HepG2 (cell line): ENCODE measurements around the gene DOCK4. TPM values are rescaled to one million over a fixed set of nuclear protein-coding genes. Genes with fewer than 3 reads are reported as not detected.

Experiments
- BATF2 ChIP-seq: sonication (generic); formaldehyde crosslinking; IDR thresholded peaks from 2 replicates; pipeline ENCODE4 v1.8.0; 2022; ENCODE audit warnings: mild to moderate bottlenecking, missing genetic modification reagents, moderate library complexity
- HHEX ChIP-seq: IDR thresholded peaks from 2 replicates; pipeline ENCODE4 v1.6.1; 2016; ENCODE audit warnings: control low read depth
- HMG20B ChIP-seq: conservative IDR thresholded peaks from 2 replicates; pipeline ENCODE4 v1.6.1; 2016; ENCODE audit warnings: missing genetic modification reagents, missing compliant biosample characterization
- MYNN ChIP-seq: sonication (generic); formaldehyde crosslinking; IDR thresholded peaks from 2 replicates; pipeline ENCODE4 v1.4.0; 2020; ENCODE audit warnings: mild to moderate bottlenecking, low read depth, missing genetic modification reagents
- NAIF1 ChIP-seq: sonication (generic); formaldehyde crosslinking; IDR thresholded peaks from 2 replicates; pipeline ENCODE4 v1.5.0; 2020; ENCODE audit warnings: mild to moderate bottlenecking, missing genetic modification reagents, borderline replicate concordance
- NFRKB ChIP-seq: fragments of 450-650 bp; IDR thresholded peaks from 2 replicates; pipeline ENCODE4 v1.6.1; 2017
- NFYC ChIP-seq: IDR thresholded peaks from 2 replicates; pipeline ENCODE4 v1.6.1; 2016; ENCODE audit warnings: missing genetic modification reagents, missing compliant biosample characterization
- NPAS2 ChIP-seq: sonication (generic); formaldehyde crosslinking; IDR thresholded peaks from 2 replicates; pipeline ENCODE4 v1.8.0; 2022; ENCODE audit warnings: mild to moderate bottlenecking, missing genetic modification reagents, borderline replicate concordance
- PBX3 ChIP-seq: sonication (generic); formaldehyde crosslinking; IDR thresholded peaks from 2 replicates; pipeline ENCODE4 v1.8.1; 2023; ENCODE audit warnings: missing genetic modification reagents, inconsistent platforms, borderline replicate concordance
- PHF20 ChIP-seq: sonication (generic); formaldehyde crosslinking; IDR thresholded peaks from 2 replicates; pipeline ENCODE4 v1.5.0; 2020; ENCODE audit warnings: mild to moderate bottlenecking, missing genetic modification reagents
- RORA ChIP-seq: sonication (generic); formaldehyde crosslinking; IDR thresholded peaks from 2 replicates; pipeline ENCODE4 v1.5.0; 2020; ENCODE audit warnings: mild to moderate bottlenecking, missing genetic modification reagents, moderate library complexity
- RXRB ChIP-seq: IDR thresholded peaks from 2 replicates; pipeline ENCODE4 v1.6.1; 2016; ENCODE audit warnings: borderline replicate concordance, missing genetic modification reagents, missing compliant biosample characterization
- SOX5 ChIP-seq: IDR thresholded peaks from 2 replicates; pipeline ENCODE4 v1.6.1; 2016; ENCODE audit warnings: borderline replicate concordance
- SYNCRIP ChIP-seq: fragments of 200-400 bp; formaldehyde crosslinking; IDR thresholded peaks from 2 replicates; pipeline ENCODE4 v1.6.1; 2018; ENCODE audit warnings: mild to moderate bottlenecking, low read depth, low read length; ENCODE audit not compliant: insufficient read depth
- TARDBP ChIP-seq: sonication (generic); formaldehyde crosslinking; IDR thresholded peaks from 2 replicates; pipeline ENCODE4 v1.8.0; 2022; ENCODE audit warnings: mild to moderate bottlenecking, missing genetic modification reagents
- TIGD3 ChIP-seq: sonication (generic); formaldehyde crosslinking; IDR thresholded peaks from 2 replicates; pipeline ENCODE4 v1.5.1; 2020; ENCODE audit warnings: mild to moderate bottlenecking, missing genetic modification reagents, borderline replicate concordance
- TRIM22 ChIP-seq: fragments of 450-650 bp; IDR thresholded peaks from 2 replicates; pipeline ENCODE4 v1.6.1; 2017
- ZBTB38 ChIP-seq: sonication (generic); formaldehyde crosslinking; IDR thresholded peaks from 2 replicates; pipeline ENCODE4 v1.5.1; 2020; ENCODE audit warnings: mild to moderate bottlenecking, missing genetic modification reagents
- ZC3H4 ChIP-seq: sonication (generic); formaldehyde crosslinking; IDR thresholded peaks from 2 replicates; pipeline ENCODE4 v1.4.0; 2020; ENCODE audit warnings: missing genetic modification reagents, borderline replicate concordance
- ZFP37 ChIP-seq: sonication (generic); formaldehyde crosslinking; IDR thresholded peaks from 2 replicates; pipeline ENCODE4 v1.4.0; 2020; ENCODE audit warnings: missing genetic modification reagents, borderline replicate concordance
- ZNF121 ChIP-seq: sonication (generic); formaldehyde crosslinking; IDR thresholded peaks from 2 replicates; pipeline ENCODE4 v1.5.0; 2020; ENCODE audit warnings: mild to moderate bottlenecking, missing genetic modification reagents
- ZNF224 ChIP-seq: sonication (generic); formaldehyde crosslinking; IDR thresholded peaks from 2 replicates; pipeline ENCODE4 v1.5.0; 2020; ENCODE audit warnings: mild to moderate bottlenecking, missing genetic modification reagents
- ZNF460 ChIP-seq: sonication (generic); formaldehyde crosslinking; IDR thresholded peaks from 2 replicates; pipeline ENCODE4 v1.5.1; 2020; ENCODE audit warnings: missing genetic modification reagents, mild to moderate bottlenecking, borderline replicate concordance
- ZNF546 ChIP-seq: sonication (generic); formaldehyde crosslinking; conservative IDR thresholded peaks from 2 replicates; pipeline ENCODE4 v1.8.1; 2023; ENCODE audit warnings: mild to moderate bottlenecking, missing genetic modification reagents
- ZNF660 ChIP-seq: sonication (generic); formaldehyde crosslinking; IDR thresholded peaks from 2 replicates; pipeline ENCODE4 v1.5.1; 2020; ENCODE audit warnings: mild to moderate bottlenecking, low read depth, missing genetic modification reagents, borderline replicate concordance
- ZNF75D ChIP-seq: sonication (generic); formaldehyde crosslinking; IDR thresholded peaks from 2 replicates; pipeline ENCODE4 v1.8.1; 2023; ENCODE audit warnings: missing genetic modification reagents, mild to moderate bottlenecking, borderline replicate concordance
- ZNF766 ChIP-seq: sonication (generic); formaldehyde crosslinking; IDR thresholded peaks from 2 replicates; pipeline ENCODE4 v1.5.0; 2020; ENCODE audit warnings: missing genetic modification reagents, borderline replicate concordance
- ZNF775 ChIP-seq: sonication (generic); formaldehyde crosslinking; IDR thresholded peaks from 2 replicates; pipeline ENCODE4 v1.4.0; 2020; ENCODE audit warnings: missing genetic modification reagents, mild to moderate bottlenecking, moderate library complexity, borderline replicate concordance
- polyA plus RNA-seq, 8 experiments: library from polyadenylated mRNA; depleted of rRNA in 3 of 8; stranded (reverse) in 7 of 8; unstranded in 1 of 8; fragments of >200 nt; fragmentation: Illumina TruSeq in 4 of 8; extraction: Trizol in 4 of 8; gene quantifications; 2 replicates each; pipeline versions ENCODE4 v1.2.1 to v1.2.3, GENCODE V29; 2011 to 2016; ENCODE audit warnings: low read depth in 4 of 8, missing spikeins in 1 of 8, mixed read lengths in 1 of 8; ENCODE audit not compliant: insufficient read depth in 1 of 8
- total RNA-seq, 5 experiments: library from RNA; depleted of rRNA; stranded (reverse); fragments of >200 nt; fragmentation: Illumina TruSeq; extraction: Trizol; gene quantifications; 2 replicates each; pipeline ENCODE4 v1.2.3, GENCODE V29; 2016; ENCODE audit warnings: low read depth in 1 of 5

Gene DOCK4
- total and polyA plus RNA-seq, 2 of the 13 experiments (the other 11 are each of a cell fraction or from before 2014, with no cell fraction given), result 13.5 to 17.4 TPM

- TF ChIP-seq TRIM22 (no peak), NAIF1 (CRISPR knock-in tag) (peak; percentile 60; the same call in 1 of the 2 replicates), ZNF121 (CRISPR knock-in tag) (no peak), NFRKB (no peak), BATF2 (CRISPR knock-in tag) (no peak; the same call in 1 of the 2 replicates), NPAS2 (CRISPR knock-in tag) (no peak), ZNF660 (CRISPR knock-in tag) (no peak), NFYC (CRISPR knock-in tag) (peak; percentile 87), ZNF546 (CRISPR knock-in tag) (no peak), ZNF766 (CRISPR knock-in tag) (no peak), ZBTB38 (no peak), TARDBP (CRISPR knock-in tag) (peak; percentile 50; the same call in 1 of the 2 replicates), ZNF775 (CRISPR knock-in tag) (no peak), ZNF460 (no peak), ZFP37 (CRISPR knock-in tag) (no peak), TIGD3 (no peak; the same call in 1 of the 2 replicates), PHF20 (CRISPR knock-in tag) (no peak), SOX5 (CRISPR knock-in tag) (peak; percentile 51; the same call in 1 of the 2 replicates), SYNCRIP (no peak), ZNF224 (CRISPR knock-in tag) (peak; percentile 37; the same call in 1 of the 2 replicates), RXRB (peak; percentile 66), HHEX (no peak), ZNF75D (no peak), ZC3H4 (CRISPR knock-in tag) (no peak), PBX3 (no peak), HMG20B (CRISPR knock-in tag) (no peak), MYNN (CRISPR knock-in tag) (no peak), RORA (CRISPR knock-in tag) (no peak)
Measured at GRCh38 chr7:112206238-112206990, at the start of gene DOCK4, which contains the start of gene ZNF277 (continued).
